BE2C (cell line): Measurements from ENCODE around the gene POLR3K.

ENCODE experiments used
- DNase-seq: peaks from one replicate; pipeline ENCODE4 v3.0.0-alpha.2; 2020
- H3K27me3 ChIP-seq: fragments of 250-450 bp; sonication (Bioruptor Pico); 2 replicates; pipeline ENCODE4 v1.5.1; 2020; ENCODE audit warnings: mild to moderate bottlenecking
- H3K36me3 ChIP-seq: fragments of 250-450 bp; sonication (Bioruptor Pico); 2 replicates; pipeline ENCODE4 v1.5.1; 2020; ENCODE audit warnings: mild to moderate bottlenecking
- H3K4me1 ChIP-seq: fragments of 250-450 bp; sonication (Bioruptor Pico); 2 replicates; pipeline ENCODE4 v1.5.1; 2020
- H3K4me3 ChIP-seq: 2 replicates; pipeline ENCODE4 v1.5.1; 2011; ENCODE audit warnings: low read depth, low read length
- H3K9me3 ChIP-seq: fragments of 250-450 bp; sonication (Bioruptor Pico); 2 replicates; pipeline ENCODE4 v1.5.1; 2020
- CTCF ChIP-seq: IDR thresholded peaks from 2 replicates; pipeline ENCODE4 v1.5.1; 2012; ENCODE audit warnings: mild to moderate bottlenecking, low read depth, low read length

POLR3K gene

GRCh38 chr16:83060-83603, 29.7 kb upstream of the POLR3K start:
- H3K4me1 ChIP-seq = peaks cover 7% of the 10 kb centered on the region
- H3K27me3 ChIP-seq = no peaks in the 10 kb centered on the region
- H3K4me3 ChIP-seq = no peak overlapping the region
- peaks cover 36% of the 10 kb centered on the region for H3K36me3 ChIP-seq
- no peaks in the 10 kb centered on the region for H3K9me3 ChIP-seq
- no peak for TF ChIP-seq CTCF
- no peak for DNase-seq

- H3K27me3 ChIP-seq = no peaks in the 10 kb centered on the region
- DNase-seq = no peak
- no peaks in the 10 kb centered on the region for H3K9me3 ChIP-seq
- peaks cover 6% of the 10 kb centered on the region for H3K36me3 ChIP-seq
- no peak for TF ChIP-seq CTCF
- peaks cover 19% of the 10 kb centered on the region for H3K4me1 ChIP-seq
- H3K4me3 ChIP-seq = no peak overlapping the region; the same call in 1 of the 2 replicates
These were observed 26.0 kb upstream of the POLR3K start for GRCh38 chr16:79151-80054.

GRCh38 chr16:78444-79150, 25.2 kb upstream of the POLR3K start:
- Histone ChIP-seq H3K4me3 (peak overlapping the region; percentile 67), H3K9me3 (no peaks in the 10 kb centered on the region), H3K27me3 (no peaks in the 10 kb centered on the region), H3K36me3 (no peaks in the 10 kb centered on the region), H3K4me1 (peaks cover 14% of the 10 kb centered on the region)
- no peak for DNase-seq
- no peak for TF ChIP-seq CTCF

GRCh38 chr16:77807-78443, 24.5 kb upstream of the POLR3K start, which contains the start of gene MPG:
Gene MPG, plus strand, starts transcription at chr16:78225. Its CDS starts 85 bp downstream, at chr16:78310.
- Histone ChIP-seq H3K4me3 (peak within 1 kb of the TSS; percentile 67), H3K9me3 (no peaks in the 10 kb centered on the region), H3K4me1 (peaks cover 14% of the 10 kb centered on the region), H3K27me3 (peaks cover 1% of the 10 kb centered on the region), H3K36me3 (no peaks in the 10 kb centered on the region)
- no peak for TF ChIP-seq CTCF
- DNase-seq = peak; percentile 88

GRCh38 chr16:77273-77806, 23.9 kb upstream of the POLR3K start:
- Histone ChIP-seq H3K27me3 (peaks cover 6% of the 10 kb centered on the region), H3K9me3 (no peaks in the 10 kb centered on the region), H3K4me1 (peaks cover 17% of the 10 kb centered on the region), H3K4me3 (peak overlapping the region; percentile 67), H3K36me3 (no peaks in the 10 kb centered on the region)
- DNase-seq = peak; percentile 60
- TF ChIP-seq CTCF = no peak
